ENCODE data around the gene MOB3A.
A peak's percentile ranks its signal among the peaks of the same experiment; 100 is the strongest.
"Not testable (repeated sequence)": the region's sequence is repeated elsewhere in the genome, so short reads cannot be mapped to it uniquely, and the experiment has no call there.

The MOB3A gene

DNA sequence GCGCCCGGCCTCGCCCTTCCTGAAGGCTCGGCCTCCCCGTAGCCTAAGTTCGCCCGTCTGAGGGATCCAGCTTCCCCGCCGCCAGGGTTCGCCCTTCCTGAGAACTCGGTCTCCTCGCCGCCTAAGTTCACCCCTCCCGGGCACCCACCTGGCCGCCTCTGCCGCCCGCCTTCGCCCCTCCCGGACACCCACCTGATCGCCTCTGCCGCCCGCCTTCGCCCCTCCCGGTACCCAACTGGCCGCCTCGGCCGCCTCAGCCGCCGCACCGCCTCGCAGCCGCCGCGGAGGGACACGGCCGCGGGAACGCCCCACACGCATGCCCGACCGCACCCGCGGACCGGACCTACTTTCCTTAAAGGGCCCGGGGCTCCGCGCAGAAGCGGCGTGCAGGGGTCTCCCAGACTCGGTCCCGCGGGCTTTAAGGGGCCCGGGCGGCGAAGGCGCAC lies at the start of gene MOB3A:
Gene MOB3A (minus strand): TSS at position 293 of the 446 bp plus-strand sequence. CDS start 17,766 bp downstream, outside the sequence.
- DNase-seq (ENCODE audit: low spot score), result peak; percentile 84

DNA sequence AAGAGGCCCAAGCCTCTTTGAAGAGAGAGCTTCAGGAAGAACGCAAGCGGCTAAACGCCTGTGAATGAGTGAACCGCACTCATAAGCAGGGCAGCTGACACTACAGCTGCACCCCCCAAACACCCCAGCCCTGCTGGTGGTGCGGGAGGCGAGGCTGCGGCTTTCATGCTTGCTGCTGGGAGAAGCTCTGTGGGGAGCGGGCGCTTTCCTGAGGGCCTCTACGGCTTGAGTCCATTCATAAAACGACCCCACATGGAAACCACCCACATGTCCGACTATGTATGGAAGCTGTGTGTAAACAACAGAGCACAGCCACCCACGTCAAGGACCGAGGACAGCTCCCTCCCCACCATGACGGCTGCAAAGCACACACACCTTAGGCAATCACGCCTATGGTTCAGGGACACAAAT lies 49.7 kb upstream of the MOB3A start:
- no peak for DNase-seq (ENCODE audit: low spot score)

DNA sequence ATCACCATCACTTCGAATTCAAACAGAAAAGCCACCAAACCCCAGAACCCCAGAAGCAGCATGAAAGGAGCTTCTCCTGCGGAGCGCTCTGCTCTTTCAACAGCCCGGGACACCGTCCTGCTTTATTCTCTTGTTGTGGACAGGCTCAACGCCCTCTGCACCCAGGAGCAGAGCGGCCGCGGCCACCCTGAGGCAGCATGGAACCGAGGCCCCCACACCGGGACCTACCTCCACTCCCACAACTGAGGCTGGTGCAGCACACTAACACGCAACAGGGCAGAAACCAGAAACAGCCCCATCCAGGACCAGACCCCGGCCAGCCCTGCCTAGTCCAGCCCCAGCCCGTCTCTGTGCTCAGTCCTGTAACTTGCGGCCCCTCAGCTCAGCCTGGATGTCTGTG lies 48.1 kb upstream of the MOB3A start:
- no peak for DNase-seq (ENCODE audit: low spot score)

DNA sequence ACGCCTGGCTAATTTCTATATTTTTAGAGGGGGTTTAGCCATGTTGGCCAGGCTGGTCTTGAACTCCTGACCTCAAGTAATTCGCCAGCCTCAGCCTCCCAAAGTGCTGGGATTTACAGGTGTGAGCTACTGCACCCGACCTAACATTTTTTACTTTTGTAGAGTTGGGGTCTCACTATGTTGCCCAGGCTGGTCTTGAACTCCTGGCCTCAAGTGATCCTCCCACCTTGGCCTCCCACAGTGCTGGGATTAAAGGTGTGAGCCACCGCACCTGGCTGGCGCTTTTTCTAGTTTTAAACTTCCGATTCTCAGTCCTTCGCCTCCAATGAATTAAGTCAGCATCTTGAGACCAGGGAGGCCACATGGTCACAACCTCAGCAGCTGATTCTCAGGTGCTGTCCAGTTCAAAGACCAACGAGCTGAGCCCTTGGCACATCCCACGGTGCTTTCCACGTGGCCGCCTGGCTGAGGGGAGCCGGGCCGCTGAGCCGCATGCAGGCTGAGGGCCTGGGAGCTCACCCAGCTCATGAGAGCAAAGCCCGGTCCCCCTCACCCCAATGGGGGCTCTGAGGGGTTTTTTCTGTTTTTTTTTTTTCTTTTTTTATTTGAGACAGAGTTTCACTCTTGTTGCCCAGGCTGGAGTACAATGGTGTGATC lies 46.2 kb upstream of the MOB3A start:
- no peak for DNase-seq (ENCODE audit: low spot score)

DNA sequence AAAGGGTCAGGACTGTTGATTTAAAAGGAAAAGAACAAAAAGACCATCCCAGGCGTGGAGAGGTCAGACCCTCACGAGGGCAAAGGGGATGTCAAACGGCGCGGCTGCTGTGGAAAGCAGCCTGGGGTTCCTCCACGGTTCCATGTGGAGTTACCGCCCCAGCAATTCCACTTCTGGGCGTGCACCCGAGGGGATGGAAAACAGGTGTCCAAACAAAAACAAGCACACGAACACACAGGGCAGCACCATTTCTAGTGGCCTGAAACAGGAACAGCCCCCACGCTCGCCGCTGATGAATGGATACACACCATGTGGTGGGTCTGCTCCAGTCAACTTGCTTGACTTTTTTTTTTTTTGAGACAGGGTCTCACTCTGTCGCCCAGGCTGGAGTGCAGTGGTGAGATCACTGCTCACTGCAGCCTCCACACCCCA lies 44.0 kb upstream of the MOB3A start:
- DNase-seq (ENCODE audit: low spot score), result no peak

DNA sequence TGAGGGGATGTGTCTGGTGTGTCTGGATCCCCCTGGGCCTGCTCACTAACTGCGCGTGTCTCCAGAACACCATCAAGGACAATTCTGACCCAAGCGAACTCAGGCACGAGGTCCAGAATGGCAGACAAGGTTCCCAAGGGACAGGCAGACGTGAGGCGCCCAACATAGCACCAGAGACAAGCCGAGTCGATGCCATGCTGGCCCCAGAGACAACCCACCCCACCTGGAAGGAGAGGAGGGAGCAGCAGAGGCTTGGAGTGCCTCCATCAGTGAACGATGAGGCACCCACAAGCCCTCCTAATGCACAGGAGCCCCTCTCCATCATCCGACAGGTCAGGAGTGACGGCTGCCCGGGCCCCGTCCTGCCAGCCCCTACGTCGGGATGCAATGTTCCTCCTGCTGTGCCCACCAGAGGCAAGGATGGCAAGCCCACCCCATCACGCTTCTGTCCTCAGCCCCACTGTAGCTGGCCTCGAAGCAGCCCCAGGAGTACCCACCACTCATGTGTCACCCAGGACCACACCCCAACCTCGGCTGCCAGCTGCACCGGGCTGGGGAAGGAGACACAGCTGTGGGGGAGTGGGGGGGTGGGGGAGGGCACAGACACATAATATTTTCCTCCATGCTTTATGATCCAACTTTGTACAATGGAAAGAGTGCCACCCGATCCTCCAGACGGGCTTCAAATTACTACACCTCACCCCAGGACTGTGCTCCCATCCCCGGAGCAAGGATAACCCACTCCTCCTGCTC lies 43.4 kb upstream of the MOB3A start:
- DNase-seq (ENCODE audit: low spot score), result no peak

DNA sequence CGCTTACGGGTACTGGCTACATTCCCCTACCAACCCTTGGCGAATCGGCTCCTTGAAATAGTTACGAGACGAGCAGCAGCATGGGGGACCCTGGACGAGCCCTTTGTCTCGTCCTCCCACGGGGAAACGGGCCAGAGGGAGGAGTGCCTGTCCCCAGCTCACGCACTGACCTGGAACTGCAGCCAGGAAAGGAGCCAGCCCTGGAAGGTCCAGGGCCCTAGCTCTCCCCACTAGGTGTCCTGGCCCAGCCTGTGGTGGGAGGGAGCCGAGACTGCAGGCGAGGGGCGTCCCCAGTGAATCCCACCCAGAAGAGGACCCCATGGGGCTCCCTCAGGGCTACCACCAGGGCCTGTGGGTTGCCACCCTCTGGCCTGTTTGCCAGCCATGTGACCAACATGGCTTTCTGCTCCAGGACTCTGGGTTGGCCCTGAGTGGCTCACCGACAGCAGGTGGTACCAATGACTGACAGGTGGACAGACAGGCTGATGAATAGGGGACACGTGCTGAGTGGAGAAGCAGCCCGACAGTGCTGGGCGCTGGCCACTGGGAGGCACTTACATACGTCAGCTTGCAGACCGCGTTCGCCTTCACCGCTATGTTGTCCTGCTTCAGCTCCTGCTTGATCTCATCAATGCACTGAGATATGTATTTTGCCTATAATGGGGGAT lies 42.1 kb upstream of the MOB3A start:
- DNase-seq (ENCODE audit: low spot score), result no peak

DNA sequence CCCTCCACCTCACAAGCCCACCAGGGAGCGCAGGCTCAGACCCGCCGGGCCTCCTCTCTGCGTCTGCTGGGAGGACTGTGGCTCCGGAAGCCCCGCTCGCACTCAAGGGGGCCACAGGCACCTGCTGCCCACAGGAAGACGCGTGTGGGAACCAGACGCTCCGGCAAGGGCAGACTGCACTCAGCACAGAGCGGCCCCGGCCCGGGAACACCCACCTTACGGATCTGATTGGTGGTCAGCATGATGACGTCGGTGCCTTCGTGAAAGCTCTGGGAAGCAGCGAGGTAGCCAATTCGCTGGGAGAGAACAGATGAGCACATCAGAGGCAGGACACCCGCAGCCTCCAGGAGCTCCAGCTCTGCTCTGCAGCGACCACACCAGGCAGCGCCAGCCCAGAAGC lies 40.7 kb upstream of the MOB3A start:
- no peak for DNase-seq (ENCODE audit: low spot score)

DNA sequence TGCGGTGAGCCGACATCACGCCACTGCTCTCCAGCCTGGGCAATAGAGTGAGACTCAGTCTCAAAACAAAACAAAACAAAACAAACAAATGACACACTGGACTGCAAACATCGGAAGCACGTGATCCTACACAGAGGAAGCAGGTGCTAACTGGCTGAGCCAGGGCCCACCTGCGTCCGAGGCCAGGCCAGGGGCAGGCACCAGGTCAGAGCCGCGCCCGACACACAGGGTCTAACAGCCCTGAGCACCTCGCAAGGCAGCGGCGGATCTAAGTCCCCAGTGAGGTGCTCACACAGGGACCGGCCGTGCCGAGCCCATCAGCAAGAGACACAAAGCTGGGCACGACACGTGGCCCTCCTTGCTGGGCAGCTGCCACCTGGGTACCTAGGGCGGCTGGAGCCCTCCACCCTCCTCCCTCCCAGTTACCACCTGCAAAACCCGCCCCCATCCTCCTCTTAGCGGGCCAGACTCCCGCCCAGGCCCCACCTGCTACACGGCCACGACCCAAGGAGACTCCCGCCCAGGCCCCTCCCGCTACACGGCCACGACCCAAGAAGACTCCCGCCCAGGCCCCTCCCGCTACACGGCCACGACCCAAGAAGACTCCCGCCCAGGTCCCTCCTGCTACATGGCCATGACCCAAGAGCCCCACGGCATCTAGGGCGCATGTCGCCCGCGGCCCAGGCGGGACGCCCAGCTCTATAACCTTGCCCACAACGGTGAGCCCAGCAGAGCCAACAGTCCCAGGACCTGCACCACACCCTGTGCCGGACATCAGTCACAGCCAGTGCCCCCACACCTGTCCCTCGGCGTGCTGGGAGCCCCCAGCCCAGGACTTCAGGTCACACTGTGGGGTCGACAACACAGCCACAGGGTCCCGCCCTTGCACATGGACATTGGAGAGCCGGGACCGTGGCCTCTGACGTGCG lies 39.6 kb upstream of the MOB3A start:
- no peak for DNase-seq (ENCODE audit: low spot score)

DNA sequence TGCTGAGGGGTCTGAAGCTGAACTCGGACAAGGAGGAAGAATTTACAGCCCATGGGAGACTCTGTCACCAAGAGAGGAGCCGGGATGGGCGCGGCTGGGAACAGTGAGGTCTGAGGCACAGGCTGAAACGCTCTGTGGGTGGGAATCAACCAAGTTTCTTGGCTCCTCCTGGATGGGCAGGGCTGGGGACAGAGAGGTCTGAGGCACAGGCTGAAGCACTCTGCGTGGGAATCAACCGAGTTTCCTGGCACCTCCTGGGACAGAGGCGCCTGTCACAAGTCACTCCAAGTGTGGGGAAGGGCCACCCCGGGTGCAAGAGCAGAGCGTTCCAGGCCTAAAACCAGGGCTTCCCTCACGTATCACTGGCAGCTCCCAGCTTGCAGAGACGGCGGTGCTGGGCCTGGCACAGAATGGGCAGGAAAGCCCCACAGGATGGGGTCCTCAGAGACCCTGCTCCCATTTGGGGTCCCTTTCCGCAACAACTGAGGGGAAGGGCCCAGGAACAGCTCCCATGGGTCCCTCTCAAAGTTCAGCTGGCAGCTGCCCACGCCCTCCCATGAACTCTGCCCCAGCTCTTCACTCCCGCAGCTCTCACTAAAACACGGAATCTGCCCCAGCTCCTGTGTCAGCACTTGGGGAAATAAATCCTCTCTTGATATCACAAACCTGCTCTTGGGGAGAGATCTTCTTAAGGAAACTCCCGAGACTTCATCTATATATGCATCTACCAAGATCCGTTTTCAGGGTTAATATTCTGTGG lies 36.8 kb upstream of the MOB3A start:
- no peak for DNase-seq (ENCODE audit: low spot score)

DNA sequence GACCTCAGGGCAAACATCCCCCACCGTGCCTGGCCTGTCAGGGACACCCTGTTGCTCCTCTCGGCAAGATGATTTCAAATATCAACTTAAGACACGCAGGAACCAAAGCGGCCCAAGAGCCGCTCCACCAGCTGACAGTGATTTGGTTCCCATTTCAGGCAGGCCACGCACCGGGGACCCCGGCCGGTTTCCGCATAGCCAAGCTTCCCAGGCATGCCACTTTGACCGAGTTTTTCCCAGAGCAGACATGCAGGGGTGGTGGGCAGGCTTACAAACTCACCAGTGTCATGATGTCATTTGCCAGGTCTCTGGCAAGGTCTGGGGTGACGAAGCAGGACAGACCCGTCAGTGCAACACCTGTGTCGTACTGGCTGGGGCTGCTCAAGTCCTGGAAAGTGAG lies 36.1 kb upstream of the MOB3A start:
- DNase-seq (ENCODE audit: low spot score), result no peak

DNA sequence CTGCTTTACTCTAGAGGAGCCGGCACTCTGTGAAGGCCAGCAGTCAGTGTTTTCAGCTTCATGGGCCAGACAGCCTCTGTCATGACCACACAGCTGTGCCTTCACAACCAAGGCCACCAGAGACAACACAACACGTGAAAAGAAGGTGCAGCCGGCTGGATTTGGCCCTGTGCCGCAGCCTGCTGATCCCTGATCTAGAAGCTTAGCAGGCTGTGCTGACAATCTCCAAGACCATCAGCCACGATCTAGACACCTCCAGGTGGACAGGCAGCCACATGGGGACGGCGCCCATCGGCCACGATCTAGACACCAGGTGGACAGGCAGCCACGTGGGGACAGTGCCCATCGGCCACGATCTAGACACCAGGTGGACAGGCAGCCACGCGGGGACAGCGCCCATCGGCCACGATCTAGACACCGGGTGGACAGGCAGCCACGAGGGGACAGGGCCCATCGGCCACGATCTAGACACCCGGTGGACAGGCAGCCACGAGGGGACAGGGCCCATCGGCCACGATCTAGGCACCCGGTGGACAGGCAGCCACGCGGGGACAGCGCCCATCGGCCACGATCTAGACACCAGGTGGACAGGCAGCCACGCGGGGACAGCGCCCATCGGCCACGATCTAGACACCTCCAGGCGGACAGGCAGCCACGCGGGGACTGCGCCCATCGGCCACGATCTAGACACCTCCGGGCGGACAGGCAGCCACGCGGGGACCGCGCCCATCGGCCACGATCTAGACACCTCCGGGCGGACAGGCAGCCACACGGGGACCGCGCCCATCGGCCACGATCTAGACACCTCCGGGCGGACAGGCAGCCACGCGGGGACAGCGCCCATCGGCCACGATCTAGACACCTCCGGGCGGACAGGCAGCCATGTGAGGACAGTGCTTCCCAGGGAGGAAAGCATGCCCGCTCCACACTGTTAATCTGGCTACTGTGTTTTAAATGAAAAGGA lies 35.2 kb upstream of the MOB3A start:
- not testable (repeated sequence) for DNase-seq (ENCODE audit: low spot score)

DNA sequence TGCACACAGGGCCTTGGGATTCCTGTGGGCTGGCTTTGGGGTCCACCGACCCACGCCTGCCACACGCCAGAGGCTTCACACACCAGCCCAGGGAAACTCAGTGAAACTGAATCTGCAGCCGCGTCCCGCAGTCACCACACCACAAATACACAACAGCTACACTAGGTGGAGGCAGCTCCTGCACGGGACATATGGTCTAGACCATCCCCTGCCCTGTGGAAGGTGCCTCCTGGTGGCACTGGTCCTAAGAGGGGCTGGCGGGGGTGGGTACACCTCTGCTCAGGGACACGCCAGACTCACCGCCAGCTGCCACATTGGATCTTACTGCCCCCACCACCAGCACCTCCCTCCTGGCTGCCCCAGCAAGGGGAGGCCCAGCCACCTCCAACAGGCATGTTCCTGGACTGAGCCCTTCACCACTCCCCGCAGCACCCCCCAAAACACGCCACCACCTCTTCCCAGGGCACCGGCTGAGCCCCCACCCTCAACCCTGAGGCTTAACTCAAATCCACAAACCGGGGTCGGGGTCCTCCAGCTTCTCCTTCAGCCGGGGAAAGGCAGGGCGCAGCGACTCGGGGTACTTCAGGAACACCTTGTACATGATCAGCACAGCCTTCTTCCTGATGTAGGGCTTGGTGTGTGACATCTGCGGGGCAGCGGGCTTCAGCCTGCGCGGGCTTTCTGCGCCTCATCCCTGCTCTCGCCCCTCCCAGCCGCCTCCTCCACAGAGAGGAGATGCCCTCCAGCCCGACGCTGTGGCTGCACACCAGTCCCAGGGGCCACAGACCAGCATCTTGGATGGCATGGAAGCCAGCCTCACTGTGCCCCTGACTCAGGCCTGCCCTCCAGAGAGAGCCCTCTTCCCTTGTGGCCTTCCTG lies 34.0 kb upstream of the MOB3A start:
- no peak for DNase-seq (ENCODE audit: low spot score)

DNA sequence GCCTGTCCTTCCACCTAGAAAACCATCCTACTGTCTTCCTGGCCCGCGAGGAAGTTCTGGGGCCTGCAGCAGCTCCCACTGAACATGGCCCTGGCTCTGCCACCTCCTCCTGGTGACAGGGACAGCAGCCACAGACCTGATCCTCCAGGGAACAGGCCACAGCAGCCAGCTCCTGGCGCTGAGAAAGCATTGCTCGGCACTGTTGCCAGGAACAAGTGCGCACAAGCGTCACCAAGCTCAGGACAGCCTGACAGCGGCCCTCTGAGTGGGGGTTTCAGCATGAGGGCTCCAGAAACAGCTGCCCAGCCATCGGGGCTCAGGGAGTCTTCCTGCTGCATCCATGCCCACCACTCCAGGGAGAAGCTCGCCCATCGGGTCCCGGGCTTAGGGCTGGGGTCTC lies 33.4 kb upstream of the MOB3A start:
- no peak for DNase-seq (ENCODE audit: low spot score)

DNA sequence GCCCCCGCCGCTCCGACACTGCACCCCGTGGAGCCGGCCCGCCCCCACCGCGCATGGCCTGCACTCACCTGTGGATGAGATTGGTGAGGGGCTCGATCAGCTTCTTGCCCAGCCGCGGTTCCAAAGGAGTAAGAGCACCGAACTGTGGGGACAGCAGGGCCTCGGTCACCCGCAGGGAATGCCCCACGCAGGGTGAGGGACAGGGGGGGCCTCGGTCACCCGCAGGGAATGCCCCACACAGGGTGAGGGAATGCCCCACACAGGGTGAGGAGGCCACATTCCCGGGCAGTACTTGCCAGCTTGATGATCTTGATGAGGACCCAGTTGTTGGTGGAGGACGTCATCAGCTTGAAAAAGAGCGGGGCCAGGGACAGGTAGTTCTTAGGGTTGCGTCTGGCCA lies 32.9 kb upstream of the MOB3A start:
- no peak for DNase-seq (ENCODE audit: low spot score)

DNA sequence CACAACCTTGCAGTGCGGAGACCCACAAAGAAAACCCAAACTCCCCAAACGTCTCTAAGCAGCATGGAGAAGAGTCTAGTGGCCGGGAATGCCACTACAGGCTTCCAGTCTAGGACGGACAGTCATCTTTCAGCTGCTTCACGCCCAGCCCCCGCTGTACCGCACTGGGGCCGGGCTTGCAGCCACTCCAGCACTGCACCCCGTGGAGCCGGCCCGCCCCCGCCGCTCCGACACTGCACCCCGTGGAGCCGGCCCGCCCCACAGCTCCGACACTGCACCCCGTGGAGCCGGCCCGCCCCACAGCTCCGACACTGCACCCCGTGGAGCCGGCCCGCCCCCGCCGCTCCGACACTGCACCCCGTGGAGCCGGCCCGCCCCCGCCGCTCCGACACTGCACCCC lies 32.1 kb upstream of the MOB3A start:
- not testable (repeated sequence) for DNase-seq (ENCODE audit: low spot score)

DNA sequence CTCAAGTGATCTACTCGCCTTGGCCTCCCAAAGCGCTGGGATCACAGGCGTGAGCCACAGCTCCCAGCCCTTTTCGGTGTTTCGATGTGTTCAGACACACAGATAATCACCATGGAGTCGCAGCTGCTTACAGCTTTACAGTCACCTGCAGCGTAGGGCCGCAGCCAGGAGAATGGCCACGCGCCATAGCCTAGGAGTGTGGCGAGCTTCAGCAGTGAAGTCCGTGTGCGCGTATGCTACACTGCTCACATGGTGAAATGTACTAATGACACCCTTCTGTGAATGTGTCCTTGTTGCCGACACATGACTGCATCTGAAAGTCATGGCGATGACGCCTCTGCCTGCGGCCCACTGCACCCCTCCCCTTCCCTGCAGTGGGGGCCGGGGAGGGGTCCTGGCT lies 31.6 kb upstream of the MOB3A start:
- no peak for DNase-seq (ENCODE audit: low spot score)

DNA sequence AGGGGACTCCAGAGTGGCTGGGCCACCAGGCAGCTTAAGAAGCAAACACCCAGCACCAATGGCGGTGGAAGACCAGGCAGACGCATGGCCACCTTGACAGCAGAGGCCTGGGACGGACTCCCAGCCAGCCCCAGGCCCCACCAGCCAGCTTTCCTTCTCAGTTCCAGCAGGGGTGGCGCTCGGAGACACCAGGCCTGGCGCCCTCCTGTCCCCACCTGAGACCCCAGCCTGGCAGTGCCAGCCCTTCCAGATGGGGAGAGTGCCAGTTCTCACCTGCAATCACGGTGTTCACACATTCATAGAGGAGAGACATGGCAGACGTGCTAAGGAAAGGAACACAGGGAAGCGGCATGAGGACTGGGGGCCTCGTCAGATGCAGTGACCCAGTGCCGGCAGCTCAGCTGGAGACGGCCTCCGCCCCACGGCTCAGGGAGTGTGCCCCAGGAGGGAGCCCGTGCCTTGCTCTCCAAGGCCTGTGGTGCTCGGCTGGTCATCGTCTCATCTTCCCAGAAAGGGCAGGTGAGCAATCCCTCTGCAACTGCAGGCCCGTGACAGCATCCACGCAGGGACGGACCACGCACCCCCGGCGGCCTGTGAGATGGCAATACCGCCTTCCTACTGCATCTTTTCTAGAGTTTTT lies 30.9 kb upstream of the MOB3A start:
- no peak for DNase-seq (ENCODE audit: low spot score)
